ENCODE results near the gene LRRK1.

Gene LRRK1

DNA sequence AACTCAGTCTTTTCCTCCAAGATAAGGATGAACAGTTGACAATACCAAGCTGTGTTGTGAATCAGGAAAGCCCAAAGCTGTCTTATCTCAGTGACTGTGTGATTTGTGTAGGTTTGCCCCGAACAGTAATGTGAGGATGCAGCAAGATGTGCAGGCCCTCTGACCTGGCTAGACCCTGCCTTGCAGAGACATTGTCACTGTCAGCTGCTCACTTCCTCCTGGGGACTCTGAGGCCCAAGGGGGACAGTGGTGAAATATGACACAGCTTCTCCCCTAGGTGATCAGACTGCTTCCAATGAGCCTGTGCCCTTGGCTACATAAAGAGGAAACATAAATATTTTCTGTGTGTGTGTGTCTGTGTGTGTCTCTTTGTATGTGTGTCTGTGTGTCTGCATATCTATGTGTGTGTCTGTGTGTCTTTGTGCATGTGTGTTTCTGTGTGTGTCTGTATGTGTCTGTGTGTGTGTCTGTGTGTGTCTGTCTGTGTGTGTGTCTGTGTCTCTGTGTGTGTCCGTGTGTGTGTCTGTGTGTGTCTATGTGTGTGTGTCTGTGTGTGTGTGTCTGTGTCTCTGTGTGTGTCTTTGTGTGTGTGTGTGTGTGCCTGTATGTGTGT is 21.7 kb downstream of the LRRK1 start:
- no peak for DNase-seq

GRCh38 chr15:100941536-100941935 is 22.4 kb downstream of the LRRK1 start:
- DNase-seq, result no peak

DNA sequence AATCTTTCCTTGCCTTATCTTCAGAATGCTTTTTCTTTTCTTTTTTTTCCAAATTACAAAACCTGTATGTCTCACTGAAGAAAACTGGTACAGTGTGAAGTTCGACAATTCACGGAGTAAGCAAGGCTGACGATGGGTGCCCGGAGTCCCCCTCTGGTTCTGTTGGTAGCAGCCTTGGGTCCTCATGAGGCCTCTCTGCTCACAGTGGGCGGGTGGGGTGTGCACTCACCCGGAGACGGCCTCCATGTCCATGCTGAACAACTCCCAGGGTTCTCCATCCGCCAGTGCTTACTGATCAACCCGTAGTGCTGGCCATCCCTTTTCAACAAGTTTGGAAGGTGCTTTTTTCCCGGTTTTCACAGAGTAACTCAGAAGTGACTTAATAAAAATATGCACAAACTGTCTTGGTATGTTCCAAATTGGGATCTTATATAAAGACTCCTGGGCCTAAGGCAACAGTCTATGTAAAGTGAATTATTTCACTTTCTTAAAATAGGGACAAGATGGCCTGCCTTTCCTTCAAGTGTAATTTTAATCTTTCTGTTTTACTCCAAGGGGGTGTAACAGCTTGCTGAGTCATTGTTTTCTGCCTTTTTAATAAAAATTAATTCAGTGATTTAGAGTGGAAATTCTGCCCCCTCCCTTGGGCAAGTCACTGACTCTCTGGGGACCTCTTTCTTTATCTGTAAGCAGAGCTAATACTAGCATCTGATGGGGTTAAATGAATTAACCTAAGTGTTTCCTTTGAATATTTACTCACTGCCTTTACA is 23.7 kb downstream of the LRRK1 start:
- no peak for DNase-seq

DNA sequence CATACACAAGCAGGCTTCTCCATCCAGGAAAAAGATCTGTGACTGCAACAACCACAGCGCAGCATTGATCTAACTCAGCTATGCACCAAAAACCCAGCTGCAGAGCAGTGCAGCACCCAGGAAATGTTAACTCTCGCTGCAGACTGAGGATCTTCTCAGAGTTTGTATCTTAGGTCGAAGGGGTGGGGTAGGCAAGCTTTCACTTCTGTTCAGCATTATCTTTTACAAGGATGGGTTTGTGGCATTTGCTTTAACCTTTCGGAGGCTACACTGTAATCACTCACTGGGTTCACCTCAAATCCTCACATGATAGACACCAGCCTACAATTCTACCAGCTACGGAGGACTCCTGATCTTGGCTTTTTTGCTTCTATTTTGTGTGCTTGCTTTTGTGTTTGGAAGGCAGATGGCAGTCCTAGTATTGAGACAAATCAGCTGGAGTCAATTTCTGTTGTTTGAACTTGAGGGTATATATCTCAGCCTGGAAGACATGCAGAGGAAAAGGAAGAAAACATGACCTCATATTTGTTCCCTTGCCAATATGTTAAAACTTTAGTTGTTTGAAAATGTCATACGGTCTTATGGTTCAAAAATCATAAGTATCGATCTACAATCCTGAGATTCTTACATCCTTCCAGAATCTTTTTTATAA is 25.2 kb downstream of the LRRK1 start:
- no peak for DNase-seq

- DNase-seq, result no peak
Measured at GRCh38 chr15:100944986-100945385, 25.8 kb downstream of the LRRK1 start.

- DNase-seq, result no peak
Measured at GRCh38 chr15:100947760-100948429, 28.7 kb downstream of the LRRK1 start.

- DNase-seq, result no peak
Measured at GRCh38 chr15:100948430-100948762, 29.2 kb downstream of the LRRK1 start.

DNA sequence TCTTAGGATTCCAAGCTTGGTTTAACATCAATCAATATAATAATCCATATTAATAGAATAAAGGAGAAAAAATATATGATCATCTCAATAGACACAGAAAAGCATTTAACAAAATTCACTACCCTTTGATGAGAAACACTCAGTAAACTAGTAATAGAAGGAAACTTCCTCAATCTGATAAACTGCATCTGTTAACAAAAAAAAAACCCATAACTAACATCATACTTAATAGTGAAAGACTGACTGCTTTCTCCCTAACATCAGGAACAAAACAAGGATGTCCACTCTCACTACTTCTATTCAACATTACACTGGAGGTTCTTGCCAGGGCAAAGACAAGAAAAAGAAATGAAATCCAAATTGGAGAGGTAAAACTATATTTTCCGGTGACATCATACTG is 30.5 kb downstream of the LRRK1 start:
- DNase-seq, result no peak

DNA sequence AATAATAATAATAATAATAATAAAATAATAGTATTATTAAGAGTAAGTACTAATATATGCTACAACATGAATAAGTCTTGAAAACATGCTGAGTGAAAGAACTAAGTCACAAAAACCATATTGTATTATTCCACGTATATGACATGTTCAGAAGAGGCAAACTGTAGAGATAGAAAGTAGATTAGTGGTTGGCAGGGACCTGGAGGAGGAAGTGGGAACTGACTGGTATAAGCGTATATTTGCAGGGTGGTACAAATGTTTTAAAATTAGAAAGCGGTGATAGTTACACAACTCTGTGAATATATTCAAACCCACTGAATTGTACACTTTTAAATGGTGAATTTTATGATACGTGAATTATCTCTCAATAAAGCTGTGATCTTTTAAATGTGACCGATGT is 32.8 kb downstream of the LRRK1 start:
- DNase-seq, result no peak

- no peak for DNase-seq
Measured at GRCh38 chr15:100952566-100952965, 33.4 kb downstream of the LRRK1 start.

DNA sequence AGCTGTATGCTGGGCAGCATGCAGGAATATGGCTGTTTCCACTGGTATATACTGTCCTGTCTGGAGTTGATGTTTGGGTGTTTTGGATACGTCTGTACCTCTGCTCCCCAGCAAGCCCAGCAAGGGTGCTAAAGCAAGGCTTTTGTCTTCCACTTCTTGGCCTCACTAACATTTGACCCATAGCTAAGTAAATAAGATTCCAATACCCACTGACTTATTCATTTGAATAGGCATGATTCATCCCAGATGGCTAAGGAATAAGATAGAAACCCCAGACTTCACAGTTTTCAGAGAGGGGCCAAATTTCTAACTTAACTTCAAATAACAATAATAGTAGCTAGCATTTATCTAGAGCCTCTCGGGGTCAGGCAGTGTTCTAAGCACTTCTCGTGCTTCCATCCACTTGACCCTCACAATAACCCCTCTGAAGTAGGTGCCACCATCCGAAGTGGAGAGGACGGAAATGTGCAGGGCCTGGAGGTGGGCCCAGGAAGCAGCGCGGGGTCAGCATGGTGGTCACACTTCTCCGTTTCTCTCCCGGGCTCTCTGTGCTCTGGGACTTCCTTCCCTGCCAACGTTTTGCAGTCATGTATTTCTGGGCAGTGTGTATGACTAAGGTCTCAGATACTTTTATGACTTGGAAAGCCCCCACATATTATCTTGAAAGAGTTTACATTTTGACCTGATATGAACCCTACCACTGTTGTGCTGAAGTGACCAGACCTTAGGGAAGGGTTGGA is 39.3 kb downstream of the LRRK1 start:
- no peak for DNase-seq

DNA sequence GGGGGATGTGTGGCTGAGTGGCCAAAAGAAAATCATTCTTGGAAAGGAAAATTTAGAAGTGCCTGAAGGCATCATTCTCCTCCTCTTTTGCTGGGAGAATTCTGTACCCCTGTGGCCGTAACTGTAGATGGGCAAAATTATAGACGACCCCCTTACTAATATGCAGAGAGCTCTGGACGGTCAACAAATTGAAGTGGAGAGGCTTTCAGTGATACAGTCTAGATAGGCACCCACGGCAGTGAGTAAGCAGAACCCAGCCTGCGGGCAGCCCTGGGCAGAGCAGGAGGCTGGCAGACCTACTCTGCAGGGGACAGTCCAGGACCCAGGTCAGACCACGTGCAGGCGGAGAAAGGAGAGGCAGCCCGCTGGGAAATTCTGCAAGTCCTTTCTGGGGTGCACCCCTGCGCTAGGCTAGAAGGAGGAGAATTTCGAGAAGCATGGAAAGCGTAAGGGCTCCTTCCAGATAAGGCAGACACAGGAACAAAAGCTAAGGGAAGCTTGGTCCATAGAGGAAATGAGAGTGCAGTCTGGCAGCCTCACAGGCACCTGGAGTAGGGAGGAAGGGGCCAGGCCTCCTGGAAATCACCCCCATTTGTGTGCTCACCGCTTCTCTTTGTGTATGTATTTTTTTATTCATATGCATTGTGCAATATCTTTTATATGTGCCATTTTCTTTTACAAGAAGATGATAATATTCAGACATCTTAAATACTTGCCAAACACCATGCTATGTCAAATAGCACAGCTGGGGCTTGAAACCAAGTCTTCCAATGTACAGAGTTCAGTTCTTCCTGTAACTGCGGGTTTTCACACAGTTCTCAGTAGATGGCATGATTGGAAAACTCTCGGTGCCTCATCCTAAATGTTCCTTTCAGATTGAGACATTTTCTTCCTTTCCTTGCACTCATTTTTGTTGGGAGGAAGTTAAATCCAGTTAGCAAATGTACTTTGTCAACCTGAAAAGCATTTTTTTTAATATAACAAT is 40.2 kb downstream of the LRRK1 start:
- DNase-seq, result no peak

- DNase-seq, result no peak
Measured at GRCh38 chr15:100966997-100967396, 47.8 kb downstream of the LRRK1 start.

GRCh38 chr15:100968050-100968966 is 49.2 kb downstream of the LRRK1 start:
- no peak for DNase-seq

- DNase-seq, result no peak
Measured at GRCh38 chr15:100972975-100973350, 53.8 kb downstream of the LRRK1 start.

GRCh38 chr15:100973351-100974111 is 54.4 kb downstream of the LRRK1 start:
- no peak for DNase-seq

DNA sequence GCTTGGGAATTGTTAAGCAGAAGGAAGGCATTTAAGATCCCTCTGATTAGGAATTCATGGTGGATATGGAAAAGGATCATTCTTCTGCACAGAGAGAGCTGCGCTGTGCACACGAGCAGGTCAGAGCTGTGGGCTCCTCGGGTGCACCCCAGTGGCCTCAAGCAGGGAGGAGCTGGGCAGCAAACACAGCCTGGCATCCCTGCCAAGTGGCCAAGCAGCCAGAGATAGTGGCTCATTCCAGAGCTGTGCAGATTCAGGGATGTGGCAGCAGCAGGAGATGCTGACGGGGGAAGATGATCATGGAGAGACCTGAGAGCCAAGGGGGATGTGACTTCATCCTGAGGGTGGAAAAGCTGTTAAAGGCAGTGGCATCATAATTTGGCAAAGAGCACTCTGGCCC is 55.9 kb downstream of the LRRK1 start:
- no peak for DNase-seq

GRCh38 chr15:100980410-100981046 is 61.4 kb downstream of the LRRK1 start:
- DNase-seq, result no peak

DNA sequence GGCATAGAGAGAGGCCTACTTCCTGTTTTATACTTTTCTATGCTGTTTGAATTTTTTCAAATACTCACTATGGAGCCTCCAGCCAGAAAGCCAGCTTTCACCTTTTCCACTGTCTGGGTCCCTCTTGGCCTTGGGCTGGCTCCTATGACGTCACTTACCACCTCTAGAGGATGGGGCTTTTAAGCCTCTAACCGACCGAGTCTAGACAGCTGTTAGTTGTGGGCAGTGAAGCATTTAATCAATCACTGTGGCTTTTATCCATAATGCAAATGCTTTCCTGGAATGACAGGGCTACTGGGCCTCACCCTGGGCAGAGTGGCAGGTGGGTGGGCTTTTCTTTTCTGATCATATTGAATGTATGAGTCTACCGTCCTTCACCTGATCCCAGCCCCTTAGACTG is 61.9 kb downstream of the LRRK1 start:
- no peak for DNase-seq

Measured in stimulated activated CD4-positive, alpha-beta T cell treated with anti-CD3 and anti-CD28 coated beads, Interleukin-1b, Interleukin-23, amount 100 ng/mL, for 48 hours (primary cell).